Measurements from ENCODE around the gene DEDD2.

DEDD2 gene

DNA sequence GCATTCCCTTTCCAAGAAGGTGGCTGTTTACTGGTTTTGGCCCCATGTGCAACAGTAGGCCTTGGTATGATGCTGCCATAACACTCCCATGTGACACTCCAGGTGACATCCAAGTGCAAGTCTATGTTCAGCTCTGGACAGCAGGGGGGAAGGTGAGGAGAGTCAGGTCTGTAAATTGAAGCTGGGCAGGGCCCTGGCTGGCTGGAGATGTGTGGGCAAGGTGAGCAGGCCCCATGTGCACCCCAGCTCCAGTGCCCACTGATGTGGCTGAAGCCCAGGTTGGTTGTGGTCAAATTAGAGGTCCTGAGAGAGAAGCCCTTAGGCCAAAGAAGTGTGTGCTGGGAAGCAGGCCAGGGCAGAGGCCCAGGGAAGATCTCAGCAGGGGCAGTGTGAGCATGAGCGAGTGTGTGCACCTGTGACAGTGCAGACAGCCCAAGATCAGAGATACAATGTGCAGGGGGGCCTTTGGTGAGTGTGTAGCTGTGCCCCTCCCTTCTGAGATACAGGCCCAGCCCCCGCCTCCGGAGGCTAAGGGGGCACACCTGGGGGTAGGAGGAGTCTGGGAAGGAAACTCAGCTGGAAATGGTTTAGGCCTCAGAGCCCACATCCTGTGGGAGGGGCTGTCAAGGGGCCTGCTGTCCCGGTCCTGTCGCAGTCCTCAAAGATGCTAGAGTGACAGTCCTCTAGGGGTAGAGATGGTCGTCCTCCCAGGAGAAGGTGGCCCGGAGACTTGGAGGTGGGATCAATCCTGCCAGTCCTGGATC lies 18.6 kb downstream of the DEDD2 start:
- DNase-seq, result no peak

DNA sequence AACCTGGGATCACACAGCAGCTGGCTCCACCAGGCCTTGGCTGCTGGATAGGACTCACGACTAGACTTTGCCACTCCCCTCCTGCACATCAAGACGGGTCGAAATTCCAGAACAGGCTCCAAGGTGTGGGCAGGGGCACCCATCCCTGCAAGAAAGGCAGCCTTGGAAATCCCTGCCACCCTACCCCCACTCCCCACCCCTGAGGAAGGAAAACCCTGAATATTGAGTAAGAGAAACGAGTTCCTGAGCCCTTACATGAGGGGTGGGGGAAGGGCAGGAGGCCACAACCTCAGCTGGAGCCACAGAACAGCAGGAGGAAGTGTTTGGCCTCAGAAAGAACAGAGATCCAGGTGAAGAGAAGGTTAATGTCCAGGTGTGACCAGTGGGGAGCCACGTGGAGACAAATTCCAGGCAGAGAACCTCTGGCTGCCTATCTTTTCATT lies 20.1 kb downstream of the DEDD2 start:
- DNase-seq, result no peak

DNA sequence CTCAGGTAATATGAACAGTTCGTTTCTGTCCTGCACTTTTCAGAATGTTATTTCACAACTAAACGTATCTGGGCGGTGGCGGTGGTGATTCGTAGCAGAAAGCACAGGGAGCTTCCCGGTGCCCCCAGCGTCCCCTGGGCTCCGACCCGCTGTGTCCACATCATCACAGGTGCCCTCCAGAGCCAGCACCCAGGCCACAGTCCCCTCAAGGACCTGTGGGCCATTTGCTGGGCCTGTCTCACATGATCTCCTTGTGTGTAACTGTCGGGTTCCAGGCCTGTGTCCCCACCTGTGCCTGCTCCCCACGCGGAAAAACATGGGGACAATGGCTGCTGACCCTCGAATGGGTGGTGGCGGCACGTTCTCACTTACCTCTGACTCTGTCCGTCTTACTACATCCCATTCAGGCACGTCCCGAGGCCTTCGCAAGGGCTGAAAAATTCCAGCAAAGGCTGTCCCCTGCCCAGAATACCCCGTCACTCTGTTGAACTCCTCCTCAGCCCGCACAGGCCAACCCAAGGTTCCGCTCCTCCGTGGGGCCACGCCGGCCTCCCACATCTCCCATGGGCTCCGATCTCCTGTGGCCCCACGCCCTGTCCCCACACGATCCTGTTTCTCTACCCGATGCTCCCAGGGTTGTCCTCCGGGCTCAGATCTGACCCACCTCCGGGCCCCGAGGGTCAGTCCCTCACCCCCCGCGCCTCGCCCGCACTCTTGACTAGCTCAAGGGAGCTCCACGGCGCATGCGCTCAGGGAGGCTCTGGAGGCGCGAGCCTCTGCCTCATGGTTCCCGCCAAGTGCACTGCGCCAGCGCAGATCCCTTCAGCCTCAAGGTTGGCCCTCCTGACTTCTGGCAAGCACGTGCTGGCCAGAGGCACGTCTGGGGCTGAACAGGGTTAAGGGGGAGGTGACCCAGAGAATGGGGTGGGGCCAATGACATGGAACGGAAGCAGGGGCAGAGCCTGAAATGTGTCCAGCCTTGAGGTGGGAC lies 21.2 kb downstream of the DEDD2 start:
- DNase-seq, result no peak

DNA sequence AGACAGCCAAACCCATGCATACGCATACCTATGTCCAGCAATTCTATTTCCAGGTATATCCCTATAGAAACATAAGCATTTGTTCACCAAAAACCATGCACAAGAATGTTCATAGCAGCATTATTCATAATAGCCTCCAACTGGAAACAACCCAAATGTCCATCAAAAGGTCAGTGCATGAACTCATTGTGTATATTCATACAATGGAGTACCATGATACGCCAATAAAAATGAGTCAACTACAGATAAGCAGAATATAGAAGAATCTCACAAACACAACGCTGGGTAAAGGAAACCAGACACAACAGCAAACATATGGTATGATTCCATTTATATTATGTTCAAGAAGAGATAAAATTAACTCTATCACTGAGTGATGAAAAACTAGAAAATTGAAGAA lies 23.8 kb downstream of the DEDD2 start:
- DNase-seq, result no peak

DNA sequence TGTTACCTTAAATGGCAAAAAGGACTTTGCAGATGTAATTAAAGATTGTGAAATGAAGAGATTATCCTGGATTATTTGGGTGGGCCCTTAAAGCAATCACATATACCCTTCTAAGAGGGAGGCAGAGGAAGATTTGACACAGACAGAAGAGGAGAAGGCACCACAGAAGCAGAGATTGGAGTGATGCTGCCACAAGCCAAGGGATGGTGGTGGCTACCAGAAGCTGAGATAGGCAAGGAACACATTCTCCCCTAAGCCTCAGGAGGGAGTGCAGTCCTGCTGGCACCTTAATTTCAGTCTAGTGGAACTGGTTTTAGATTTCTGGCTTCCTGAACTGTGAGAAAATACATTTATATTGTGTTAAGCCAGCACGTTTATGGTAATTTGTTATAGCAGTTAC lies 24.2 kb downstream of the DEDD2 start:
- no peak for DNase-seq

DNA sequence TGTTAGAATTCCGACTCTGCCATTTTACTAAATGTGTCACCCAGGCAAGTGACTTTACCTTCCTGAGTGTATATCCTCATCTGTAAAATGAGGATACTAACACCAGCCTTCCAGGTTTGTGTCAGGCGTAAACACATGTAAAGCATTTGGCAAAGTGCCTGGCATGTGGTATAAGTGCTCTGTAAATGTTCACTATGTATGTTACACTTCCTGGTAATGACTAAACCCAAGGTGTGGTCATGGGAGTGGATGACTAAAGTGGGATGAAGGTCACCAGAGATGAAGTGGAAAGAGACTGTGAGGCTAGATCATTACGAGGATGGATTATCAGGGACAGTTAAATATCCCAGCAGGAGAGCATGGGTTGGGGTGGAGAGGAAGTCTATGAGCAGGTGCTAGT lies 25.6 kb downstream of the DEDD2 start:
- peak; percentile 79 for DNase-seq

DNA sequence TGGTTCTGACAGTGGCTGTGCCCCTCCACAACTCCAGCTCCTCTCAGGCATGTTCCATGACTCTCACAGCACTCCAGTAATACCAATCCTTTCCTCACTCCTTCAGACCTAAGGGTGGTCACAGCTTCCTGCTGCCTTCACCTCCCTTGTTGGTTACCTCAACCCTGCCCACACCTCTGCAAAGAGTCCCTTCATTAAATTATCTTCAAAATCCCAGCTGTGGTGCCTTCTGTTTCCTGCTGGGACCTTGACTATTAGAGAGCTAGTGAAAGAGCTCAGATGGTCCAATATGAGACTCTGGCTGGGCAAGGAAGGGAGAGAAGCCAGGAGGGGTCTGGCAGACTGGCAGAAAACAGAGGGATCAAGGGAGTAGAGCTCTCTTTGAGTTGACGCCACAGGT lies 26.1 kb downstream of the DEDD2 start:
- no peak for DNase-seq

DNA sequence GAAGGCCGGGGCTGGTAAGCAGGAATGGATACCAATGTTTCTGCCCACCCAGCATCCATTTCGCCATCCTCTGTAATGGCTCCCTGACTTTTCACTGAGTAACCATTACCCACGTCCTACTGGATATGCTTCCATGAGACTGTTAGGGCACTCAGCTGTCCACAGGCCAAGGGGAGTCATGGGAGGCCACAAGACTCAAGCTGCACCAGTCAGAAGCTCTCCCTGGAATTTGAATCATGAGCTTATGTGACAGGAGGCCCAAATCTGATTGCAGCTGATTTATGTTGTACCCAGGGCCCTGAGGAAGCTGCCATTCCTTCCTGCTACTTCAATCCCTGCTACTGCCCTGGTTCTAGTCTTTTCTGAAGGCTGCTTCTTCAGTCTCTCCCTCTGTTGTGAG lies 28.3 kb downstream of the DEDD2 start:
- no peak for DNase-seq

DNA sequence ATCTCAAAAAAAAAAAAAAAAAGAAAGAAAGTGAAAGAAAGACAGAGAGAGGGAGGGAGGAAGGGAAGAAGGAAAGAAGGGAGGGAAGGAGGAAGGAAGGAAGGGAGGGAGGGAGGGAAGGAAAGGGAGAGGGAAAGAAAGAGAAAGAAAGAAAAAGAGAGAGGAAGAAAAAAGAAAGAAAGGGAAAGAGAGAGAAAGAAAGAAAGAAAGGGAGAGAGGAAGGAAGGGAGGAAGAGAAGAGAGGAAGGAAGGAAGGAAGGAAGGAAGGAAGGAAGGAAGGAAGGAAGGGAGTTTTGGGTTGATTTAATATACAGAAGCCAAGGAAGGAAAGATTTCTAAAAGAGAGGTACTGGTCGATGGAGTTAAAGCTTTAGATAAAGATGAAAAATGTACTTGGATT lies 28.8 kb downstream of the DEDD2 start:
- DNase-seq, result no peak

DNA sequence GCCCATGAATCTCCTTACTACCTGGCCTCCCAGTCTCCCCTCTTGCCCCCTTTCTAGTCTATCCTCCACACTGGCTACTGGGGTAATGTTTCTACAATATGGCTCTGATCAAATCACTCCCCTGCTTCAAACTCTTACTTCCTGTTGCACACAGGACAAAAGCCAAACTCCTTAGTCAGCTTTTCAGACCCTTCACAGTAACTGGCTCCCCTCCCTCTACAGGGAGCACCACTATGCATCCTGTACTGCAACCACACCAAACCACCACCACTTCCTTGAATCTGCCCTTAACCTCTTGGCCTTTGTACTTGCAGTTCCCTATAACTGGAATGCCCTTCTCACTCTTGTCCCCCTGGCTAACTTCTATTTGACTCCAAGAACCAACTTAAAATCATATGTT lies 32.2 kb downstream of the DEDD2 start:
- no peak for DNase-seq

DNA sequence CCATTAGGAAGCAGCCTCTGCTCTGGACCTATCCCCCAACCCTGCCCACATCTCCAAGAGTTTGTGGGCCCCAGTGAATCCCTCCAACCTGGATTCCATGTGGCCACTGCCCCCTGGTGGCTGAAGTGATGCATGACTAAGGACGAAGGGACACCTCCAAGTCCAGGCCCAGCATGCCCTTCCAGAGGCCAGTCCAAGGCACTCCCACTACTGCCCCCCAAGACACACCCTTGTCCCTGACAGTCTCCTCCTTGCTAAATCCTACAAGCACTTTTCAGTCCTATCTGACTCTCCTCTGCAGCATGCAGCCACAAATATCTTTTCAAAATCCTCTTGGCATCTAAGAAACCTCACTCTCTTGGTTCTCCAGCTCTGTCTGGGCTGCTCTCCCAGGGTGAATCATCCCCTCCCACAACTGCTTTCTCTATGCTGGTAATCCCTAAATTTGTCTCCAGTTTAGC lies 33.0 kb downstream of the DEDD2 start:
- peak; percentile 53 for DNase-seq

DNA sequence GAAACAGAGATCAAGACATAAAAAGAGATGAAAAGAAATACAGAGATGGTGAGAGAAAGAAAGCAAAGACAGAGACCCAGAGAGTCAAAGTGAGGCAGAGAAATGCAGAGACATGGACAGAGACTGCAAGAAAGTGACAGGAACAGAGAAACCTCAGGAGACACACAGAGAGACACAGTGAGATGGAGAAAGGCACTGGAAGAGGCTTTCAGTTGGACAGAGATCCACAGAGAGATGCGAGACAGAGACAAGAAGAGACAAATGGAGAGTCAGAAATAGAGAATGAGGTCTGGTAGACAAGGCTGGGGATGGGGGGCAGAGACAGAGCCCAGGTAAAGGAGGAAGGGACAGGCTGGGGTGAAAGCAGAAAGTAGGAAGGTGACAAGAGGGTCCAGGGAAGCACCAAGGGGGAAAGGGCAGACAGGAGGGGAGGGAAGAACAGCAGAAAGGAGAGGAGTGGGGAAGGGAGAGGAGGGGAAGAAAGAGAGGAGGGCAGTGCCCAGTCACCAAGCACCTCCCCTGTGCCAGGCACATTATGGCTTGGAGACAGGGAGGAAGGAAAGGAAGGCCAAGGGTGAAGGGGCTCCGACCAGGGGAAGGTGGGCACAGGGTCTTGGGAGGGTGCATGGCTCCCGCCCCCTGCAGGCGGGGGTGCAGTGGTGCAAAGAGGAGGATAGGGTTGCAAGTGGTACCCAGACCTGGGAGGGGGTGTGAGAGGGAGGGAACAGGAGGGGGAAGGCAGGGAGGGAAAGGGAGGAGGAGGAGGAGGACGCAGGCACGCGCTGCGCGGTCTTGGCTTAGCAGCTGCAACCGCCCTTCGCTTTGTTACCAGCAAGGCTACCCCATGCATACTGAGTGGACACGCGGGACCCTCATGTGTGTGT lies 38.4 kb downstream of the DEDD2 start:
- no peak for DNase-seq

DNA sequence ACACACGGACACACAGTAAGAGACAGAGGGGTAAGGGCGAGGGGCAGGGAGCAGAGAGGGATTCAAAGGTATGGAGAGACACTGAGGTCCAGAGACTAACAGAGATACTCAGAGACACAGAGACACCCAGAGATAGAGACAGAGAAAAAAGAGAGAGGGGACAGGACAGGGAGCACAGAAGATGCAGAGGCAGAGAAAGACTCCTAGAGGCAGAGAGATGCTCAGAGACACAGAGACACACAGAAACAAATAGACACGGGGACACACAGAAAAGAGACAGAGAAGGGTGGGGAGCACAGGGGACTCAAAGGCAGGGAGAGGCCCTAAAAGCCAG lies 39.8 kb downstream of the DEDD2 start:
- DNase-seq, result no peak

DNA sequence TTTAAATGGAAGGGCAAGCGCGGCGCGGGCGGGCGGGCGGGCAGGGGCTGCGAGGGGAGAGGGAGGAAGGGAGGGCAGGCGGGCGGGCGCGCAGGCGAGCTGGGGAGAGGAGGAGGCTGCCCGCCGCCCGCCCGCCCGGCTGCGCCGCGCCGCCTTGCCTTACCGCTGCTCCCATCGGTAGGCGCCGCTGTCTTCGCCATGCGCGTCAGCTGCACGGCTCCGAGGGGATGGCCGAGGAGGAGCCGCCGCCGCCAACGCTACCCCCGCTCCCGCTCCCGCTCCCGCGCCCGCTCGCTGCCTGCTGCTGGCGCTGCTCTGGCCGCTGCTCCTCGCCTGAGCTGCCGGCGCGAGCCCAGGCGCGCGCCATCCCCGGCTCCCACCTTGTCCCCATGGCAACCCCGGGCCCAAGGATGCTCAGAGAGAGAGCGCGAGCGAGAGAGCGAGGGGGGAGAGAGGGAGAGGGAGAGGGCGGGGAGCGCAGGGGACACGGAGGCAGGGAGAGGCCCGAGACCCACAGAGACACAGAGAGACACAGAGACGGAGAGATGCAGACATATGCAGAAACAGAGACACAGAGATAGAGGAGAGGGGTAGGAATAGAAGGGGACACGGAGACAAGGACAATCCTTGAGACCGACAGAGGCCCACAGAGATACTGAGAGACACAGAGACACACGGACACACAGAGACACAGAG lies 40.3 kb downstream of the DEDD2 start:
- DNase-seq, result peak; percentile 54

DNA sequence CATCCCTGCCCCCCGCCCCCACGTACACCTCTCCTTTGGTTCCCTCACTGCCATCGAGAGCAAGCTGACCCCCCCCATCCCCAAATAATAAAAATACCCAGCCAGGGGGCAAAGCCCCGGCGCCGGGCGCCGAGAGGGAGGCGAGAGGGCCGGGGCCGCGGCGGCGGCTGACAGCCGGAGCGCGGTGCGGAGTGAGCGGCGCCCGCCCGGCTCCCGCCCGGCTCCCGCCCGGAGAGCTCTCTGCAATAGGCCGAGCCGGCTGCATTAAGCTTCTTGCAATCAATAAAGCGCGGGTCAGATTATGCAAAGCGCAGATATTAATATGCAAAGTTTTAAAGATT lies 40.9 kb downstream of the DEDD2 start:
- no peak for DNase-seq

DNA sequence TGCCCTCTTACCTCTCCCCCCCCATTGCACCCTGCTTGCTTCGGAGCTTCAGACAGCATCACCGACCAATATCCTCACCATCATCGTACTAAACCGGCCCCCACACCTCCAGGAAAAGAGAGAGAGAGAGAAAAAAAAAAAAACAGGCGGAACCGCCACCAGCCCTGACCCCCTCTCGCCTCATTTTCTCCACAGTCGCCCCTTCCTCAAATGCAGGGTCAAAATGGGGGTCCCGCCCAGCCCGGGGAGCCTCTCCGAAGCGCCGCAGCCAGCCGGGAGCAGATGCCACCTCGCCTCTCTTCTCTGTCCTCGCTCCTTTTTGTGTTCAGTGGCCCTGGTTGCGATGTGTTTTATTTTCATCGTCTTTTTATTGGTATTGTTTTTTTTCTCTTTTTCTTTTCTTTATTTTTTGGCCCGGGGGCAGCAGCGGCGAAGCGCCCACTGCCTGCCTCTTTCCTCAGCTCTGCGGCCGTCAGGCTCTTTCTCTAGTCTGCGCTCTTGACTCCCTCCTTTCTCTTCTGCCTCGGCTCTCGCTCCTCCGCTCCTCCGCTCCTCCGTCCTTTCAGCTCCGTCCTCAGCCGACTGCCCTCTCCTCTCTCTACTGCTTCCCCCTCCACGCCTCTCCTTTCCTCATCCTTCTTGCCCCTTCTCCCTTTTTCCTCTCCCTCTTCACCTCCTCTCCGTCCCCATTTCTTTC lies 41.4 kb downstream of the DEDD2 start:
- DNase-seq, result peak; percentile 18

DNA sequence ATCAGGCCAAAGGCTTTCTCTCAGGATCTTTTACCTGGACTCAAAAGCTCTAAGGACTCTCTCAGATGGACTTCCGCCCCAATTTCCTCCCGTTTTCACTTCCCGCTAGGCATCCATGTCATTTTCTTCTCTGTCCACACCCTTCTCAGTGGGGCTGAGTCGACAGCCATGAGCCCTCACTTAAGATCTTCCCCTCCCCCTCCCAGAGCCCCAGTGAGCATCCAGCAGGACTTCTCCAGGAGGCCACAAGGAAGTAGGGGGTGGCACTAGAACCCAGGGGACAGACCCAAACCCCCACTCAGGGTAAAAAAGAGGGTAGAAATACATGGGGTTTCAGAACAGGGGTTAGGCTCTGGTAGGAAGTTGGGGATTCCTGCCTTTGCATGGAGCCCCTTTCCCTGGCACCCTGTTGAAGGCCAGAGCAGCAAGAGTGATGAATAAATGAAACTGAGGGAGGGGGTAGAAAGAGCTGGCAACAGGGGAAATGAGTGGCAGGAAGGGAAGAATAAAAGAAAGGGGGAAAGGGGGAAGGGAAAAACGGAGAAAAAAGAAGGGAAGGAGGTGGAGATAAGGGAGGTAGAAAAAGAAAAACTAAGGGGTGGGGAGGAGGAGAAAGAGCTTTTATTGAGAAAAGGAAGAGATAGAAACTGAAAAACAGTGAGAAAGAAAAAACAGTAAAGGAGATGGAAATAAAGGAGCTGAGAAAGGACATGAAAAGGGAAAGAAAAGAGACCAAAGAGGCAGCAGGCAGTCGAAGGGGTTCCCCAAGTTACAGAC lies 42.3 kb downstream of the DEDD2 start:
- DNase-seq, result no peak

DNA sequence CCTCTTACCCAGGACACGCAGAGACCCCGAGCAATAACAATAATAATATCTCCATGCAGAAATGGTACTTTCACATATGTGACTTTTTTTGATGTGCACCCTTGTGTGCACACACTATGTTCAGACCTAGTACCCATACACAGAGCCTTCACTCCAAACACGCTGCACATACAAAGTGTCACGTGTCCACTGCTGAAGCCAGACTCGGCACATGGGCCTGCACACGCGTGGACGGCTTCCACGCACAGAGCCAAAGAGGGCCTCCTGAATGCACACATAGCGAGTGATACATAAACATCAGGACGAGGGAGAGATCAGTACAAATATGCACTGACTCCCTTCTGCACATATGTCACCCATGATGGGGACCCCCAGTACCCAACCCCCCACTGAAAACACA lies 43.3 kb downstream of the DEDD2 start:
- DNase-seq, result no peak

DNA sequence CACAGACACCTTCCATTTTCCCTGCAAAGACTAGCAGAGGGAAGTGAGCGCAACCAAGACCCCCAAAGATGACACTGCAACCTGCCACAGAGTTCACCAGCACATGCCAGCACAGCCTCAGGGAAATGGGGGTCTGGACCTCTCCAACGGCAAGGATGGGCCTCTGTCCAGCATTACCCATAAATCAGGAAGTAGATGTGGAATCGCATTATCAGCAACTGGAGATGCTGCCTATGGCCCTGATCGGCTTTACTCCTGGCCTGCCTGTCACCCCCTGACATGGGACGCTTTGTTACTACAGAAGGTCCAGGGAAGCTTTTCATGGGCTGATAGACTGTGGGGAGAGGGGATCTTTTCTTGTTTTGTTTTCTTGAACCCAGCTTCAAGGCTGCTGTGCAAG lies 43.8 kb downstream of the DEDD2 start:
- no peak for DNase-seq

DNA sequence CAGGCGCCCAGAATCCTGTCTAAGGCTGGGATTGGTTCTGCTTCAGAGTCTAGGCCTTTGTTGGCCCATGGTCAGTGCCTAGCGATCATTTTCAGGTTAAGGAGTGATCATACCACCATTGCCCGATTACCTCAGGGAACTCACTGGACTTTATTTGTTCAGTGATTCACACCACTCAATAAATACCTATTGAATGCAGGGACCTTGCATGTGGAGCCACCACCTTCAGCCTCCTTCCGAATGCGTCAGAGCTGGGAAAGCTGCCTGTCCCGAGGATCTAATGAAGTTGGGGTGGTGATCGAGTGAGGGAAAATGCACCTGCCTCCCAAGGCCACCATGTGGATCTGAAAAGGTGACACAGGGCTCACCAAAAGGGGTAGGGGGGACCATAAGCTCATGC lies 45.2 kb downstream of the DEDD2 start:
- no peak for DNase-seq

DNA sequence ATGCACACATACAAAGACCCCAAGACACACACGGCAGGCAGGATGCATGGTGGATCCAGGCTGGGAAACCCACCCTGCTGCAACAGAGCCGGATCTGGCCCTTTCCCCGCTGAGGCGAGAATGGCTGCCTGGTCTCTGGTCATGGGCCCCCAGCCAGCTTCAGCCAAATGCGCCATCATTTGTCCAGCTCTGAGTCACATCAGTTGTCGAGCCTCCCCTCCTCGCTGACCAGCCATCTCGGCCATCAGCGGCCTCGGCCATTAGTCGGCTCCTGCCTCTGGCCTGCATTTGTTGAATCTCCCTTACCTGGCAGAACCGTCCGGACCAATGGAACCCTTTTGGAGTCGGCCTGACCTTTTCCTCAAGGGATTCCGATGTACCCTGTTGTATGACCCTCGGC lies 46.8 kb downstream of the DEDD2 start:
- no peak for DNase-seq

Measured in NCI-H2029 treated with DMSO at 0.1 percent for 48 hours (cell line).